CD14-positive monocyte (primary cell): Measurements from ENCODE around the gene ABAT. TPM values are rescaled to one million over a fixed set of nuclear protein-coding genes. Genes with fewer than 3 reads are reported as not detected.

ENCODE experiments used
- DNase-seq, 3 donors: peaks; one replicate each; pipeline ENCODE4 v3.0.0-alpha.2; 2011 to 2022
- H2AFZ ChIP-seq: 2 replicates; pipeline ENCODE4 v1.6.0; 2012; ENCODE audit warnings: mild to moderate bottlenecking, low read depth, low read length, inconsistent platforms; ENCODE audit not compliant: insufficient read depth, poor library complexity, severe bottlenecking
- H3K27ac ChIP-seq, 2 donors: 1 replicate in 1 of 2; 2 replicates in 1 of 2; pipeline ENCODE4 v1.5.1; 2012 to 2013; ENCODE audit warnings: low read length in 2 of 2, control low read depth in 1 of 2, inconsistent platforms in 1 of 2, low read depth in 1 of 2, mild to moderate bottlenecking in 1 of 2
- H3K27me3 ChIP-seq, 2 donors: one replicate each; pipeline versions ENCODE4 v1.6.0 to v1.6.1; 2011 to 2013; ENCODE audit warnings: low read length in 2 of 2; ENCODE audit not compliant: control insufficient read depth in 2 of 2, insufficient read depth in 2 of 2
- H3K36me3 ChIP-seq, 2 donors: replicated peaks in 1 of 2; 1 replicate in 1 of 2; 2 replicates in 1 of 2; pipeline versions ENCODE4 v1.5.1 to v1.6.1; 2012 to 2013; ENCODE audit warnings: low read length in 2 of 2, control low read depth in 1 of 2, inconsistent platforms in 1 of 2, mild to moderate bottlenecking in 1 of 2; ENCODE audit not compliant: insufficient read depth in 2 of 2, control insufficient read depth in 1 of 2
- H3K4me1 ChIP-seq, 2 donors: 1 replicate in 1 of 2; 2 replicates in 1 of 2; pipeline versions ENCODE4 v1.5.1 to v1.6.1; 2012 to 2013; ENCODE audit warnings: low read length in 2 of 2, control low read depth in 1 of 2, inconsistent platforms in 1 of 2, mild to moderate bottlenecking in 1 of 2, moderate library complexity in 1 of 2; ENCODE audit not compliant: insufficient read depth in 2 of 2, control insufficient read depth in 1 of 2
- H3K4me2 ChIP-seq: replicated peaks from 2 replicates; pipeline ENCODE3; 2012; ENCODE audit warnings: low read length, moderate library complexity, mild to moderate bottlenecking; ENCODE audit not compliant: poor library complexity, severe bottlenecking; ENCODE audit errors: extremely low read depth
- H3K4me3 ChIP-seq, 3 experiments: fragments of 200-600 bp in 1 of 3; sonication (generic) in 1 of 3; replicated peaks in 1 of 3; 1 replicate in 2 of 3; 2 replicates in 1 of 3; pipeline ENCODE4 v1.5.1; 2011 to 2013; ENCODE audit warnings: low read length in 3 of 3, mild to moderate bottlenecking in 3 of 3, control low read depth in 2 of 3, low read depth in 2 of 3, inconsistent platforms in 1 of 3, moderate library complexity in 1 of 3
- H3K79me2 ChIP-seq: 2 replicates; pipeline ENCODE4 v1.6.0; 2012; ENCODE audit warnings: mild to moderate bottlenecking, control low read depth, inconsistent platforms, low read length, moderate library complexity; ENCODE audit not compliant: insufficient read depth
- H3K9ac ChIP-seq: 2 replicates; pipeline ENCODE4 v1.6.0; 2017; ENCODE audit warnings: low read length, mild to moderate bottlenecking; ENCODE audit not compliant: insufficient read depth, poor library complexity, severe bottlenecking
- H3K9me3 ChIP-seq, 2 donors: replicated peaks in 1 of 2; 1 replicate in 1 of 2; 2 replicates in 1 of 2; pipeline versions ENCODE4 v1.5.1 to v1.6.1; 2012 to 2013; ENCODE audit warnings: low read length in 2 of 2, control low read depth in 1 of 2; ENCODE audit not compliant: control insufficient read depth in 1 of 2, insufficient read depth in 1 of 2
- H4K20me1 ChIP-seq: 2 replicates; pipeline ENCODE4 v1.6.0; 2012; ENCODE audit warnings: mild to moderate bottlenecking, low read length, control low read depth, moderate library complexity; ENCODE audit not compliant: insufficient read depth
- H3K27ac Mint-ChIP-seq, 7 donors: one replicate each; pipeline ENCODE4 v1.8.0; 2020; ENCODE audit warnings: mild to moderate bottlenecking in 7 of 7, mixed read lengths in 7 of 7, moderate library complexity in 6 of 7, inconsistent platforms in 2 of 7
- H3K27me3 Mint-ChIP-seq, 3 donors: one replicate each; pipeline ENCODE4 v1.8.0; 2021 to 2022; ENCODE audit warnings: low read depth in 3 of 3, mild to moderate bottlenecking in 3 of 3, mixed read lengths in 3 of 3, moderate library complexity in 3 of 3, inconsistent platforms in 1 of 3
- H3K36me3 Mint-ChIP-seq, 2 donors: one replicate each; pipeline ENCODE4 v1.8.0; 2020; ENCODE audit warnings: mixed read lengths in 2 of 2, inconsistent platforms in 1 of 2, mild to moderate bottlenecking in 1 of 2
- H3K4me1 Mint-ChIP-seq: one replicate; pipeline ENCODE4 v1.8.0; 2020; ENCODE audit warnings: mild to moderate bottlenecking, mixed read lengths
- H3K4me3 Mint-ChIP-seq, 2 donors: one replicate each; pipeline ENCODE4 v1.8.0; 2020; ENCODE audit warnings: mild to moderate bottlenecking in 2 of 2, mixed read lengths in 2 of 2, moderate library complexity in 1 of 2
- H3K9me3 Mint-ChIP-seq, 7 donors: one replicate each; pipeline ENCODE4 v1.8.0; 2020 to 2022; ENCODE audit warnings: mixed read lengths in 7 of 7, mild to moderate bottlenecking in 6 of 7, moderate library complexity in 6 of 7, inconsistent platforms in 2 of 7
- CTCF ChIP-seq: fragments of 200-600 bp; IDR thresholded peaks from one replicate; pipeline ENCODE4 v1.8.0; 2022; ENCODE audit warnings: antibody characterized with exemption, mild to moderate bottlenecking
- WGBS: methylation state at CpG from one replicate; pipeline ENCODE4 v1.1.5; 2013; ENCODE audit warnings: missing lambda C conversion rate; ENCODE audit not compliant: insufficient coverage; 5-methylcytosine and 5-hydroxymethylcytosine counted together
- intact Hi-C, 2 donors: fragments of 100-400 bp; cut with micrococcal nuclease; formaldehyde crosslinking; loops; one replicate each; pipeline versions ENCODE4 v1.15.0 to v1.15.1; 2023
- polyA plus RNA-seq, 3 donors: library from polyadenylated mRNA; depleted of rRNA in 1 of 3; unstranded in 2 of 3; stranded (reverse) in 1 of 3; fragments of 300-500 nt in 2 of 3; fragments of >200 nt in 1 of 3; fragmentation: Illumina TruSeq in 2 of 3; gene quantifications; 1 replicate in 2 of 3; 2 replicates in 1 of 3; pipeline ENCODE4 v1.2.3, GENCODE V29; 2012 to 2021

ABAT gene
- polyA plus RNA-seq, 3 donors: 4.9 to 11.8 (median 8.7) TPM

GRCh38 chr16:8764525-8765250, 90.3 kb downstream of the ABAT start:
- peaks cover 36 to 58% of the 10 kb centered on the region in 2 donors for H3K36me3 ChIP-seq
- peaks cover 44 to 69% of the 10 kb centered on the region in 2 donors for H3K36me3 Mint-ChIP-seq

GRCh38 chr16:8767176-8767575, 92.8 kb downstream of the ABAT start:
- intact Hi-C loops: no loop called here
- Mint-ChIP-seq H3K4me3 (no peak overlapping the region), H3K27ac (no peak overlapping the region), H3K4me1 (no peaks in the 10 kb centered on the region), H3K27me3 (no peaks in the 10 kb centered on the region), H3K36me3 (peaks cover 39 to 73% of the 10 kb centered on the region in 2 donors), H3K9me3 (peaks cover 0 to under 1% (median 0%) of the 10 kb centered on the region in 7 donors)
- WGBS: 89% methylated on average over 5 of the region's 8 CpGs
- Histone ChIP-seq H4K20me1 (no peaks in the 10 kb centered on the region), H3K9ac (no peak overlapping the region), H3K9me3 (no peaks in the 10 kb centered on the region), H3K4me3 (no peak overlapping the region), H3K36me3 (peaks cover 38 to 69% of the 10 kb centered on the region in 2 donors), H3K4me1 (no peaks in the 10 kb centered on the region), H3K79me2 (no peaks in the 10 kb centered on the region), H3K4me2 (no peak overlapping the region), H3K27ac (no peak overlapping the region), H2AFZ (no peak overlapping the region), H3K27me3 (no peaks in the 10 kb centered on the region)
- DNase-seq: no peak
- no peak for TF ChIP-seq CTCF

More at GRCh38 chr16:8764525-8765250, 90.3 kb downstream of the ABAT start:
- Histone ChIP-seq H3K79me2 (no peaks in the 10 kb centered on the region), H4K20me1 (no peaks in the 10 kb centered on the region), H3K4me1 (no peaks in the 10 kb centered on the region), H3K4me2 (no peak overlapping the region), H3K27me3 (no peaks in the 10 kb centered on the region), H2AFZ (no peak overlapping the region), H3K9ac (no peak overlapping the region), H3K27ac (no peak overlapping the region), H3K4me3 (no peak overlapping the region), H3K9me3 (no peaks in the 10 kb centered on the region)
- H3K4me3 Mint-ChIP-seq: no peak overlapping the region
- peaks cover 0 to 2% (median 0%) of the 10 kb centered on the region in 3 donors for H3K27me3 Mint-ChIP-seq
- H3K4me1 Mint-ChIP-seq: no peaks in the 10 kb centered on the region
- DNase-seq: no peak
- H3K9me3 Mint-ChIP-seq: peaks cover 0 to 2% (median 0%) of the 10 kb centered on the region in 7 donors
- WGBS: 93% methylated on average over 9 of the region's 18 CpGs
- intact Hi-C loops: no loop called here
- TF ChIP-seq CTCF: no peak
- peak overlapping the region in 1 of 7 donors; percentile 25 for H3K27ac Mint-ChIP-seq
